H9 (cell line): ENCODE measurements around the gene KIF5C. TPM values are rescaled to one million over a fixed set of nuclear protein-coding genes. Genes with fewer than 3 reads are reported as not detected.
A peak's percentile ranks its signal among the peaks of the same experiment; 100 is the strongest.

Experiments used
- DNase-seq: peaks from one replicate; pipeline ENCODE4 v3.0.0-alpha.2; 2017
- H2AFZ ChIP-seq: one replicate; pipeline ENCODE4 v1.6.1; 2013; ENCODE audit warnings: mild to moderate bottlenecking, low read length, control low read depth, moderate library complexity
- H2AK5ac ChIP-seq: 2 replicates; pipeline ENCODE4 v1.6.1; 2013; ENCODE audit warnings: low read length, control low read depth, mixed read lengths; ENCODE audit not compliant: insufficient read length
- H2BK120ac ChIP-seq: one replicate; pipeline ENCODE4 v1.6.1; 2013; ENCODE audit warnings: low read depth, mild to moderate bottlenecking, low read length, control low read depth, inconsistent platforms; ENCODE audit not compliant: poor library complexity, severe bottlenecking
- H2BK12ac ChIP-seq: 2 replicates; pipeline ENCODE4 v1.6.1; 2013; ENCODE audit warnings: low read length, control low read depth, mixed read lengths, low read depth; ENCODE audit not compliant: insufficient read length
- H2BK15ac ChIP-seq: 2 replicates; pipeline ENCODE4 v1.6.1; 2013; ENCODE audit warnings: low read depth, low read length, control low read depth
- H2BK20ac ChIP-seq: one replicate; pipeline ENCODE4 v1.6.1; 2013; ENCODE audit warnings: low read depth, mild to moderate bottlenecking, low read length, control low read depth, inconsistent platforms; ENCODE audit not compliant: poor library complexity, severe bottlenecking
- H2BK5ac ChIP-seq: 2 replicates; pipeline ENCODE4 v1.6.1; 2013; ENCODE audit warnings: low read length, control low read depth, mixed read lengths; ENCODE audit not compliant: insufficient read length
- H3K14ac ChIP-seq: 2 replicates; pipeline ENCODE4 v1.6.1; 2013; ENCODE audit warnings: low read length, control low read depth; ENCODE audit not compliant: insufficient read depth
- H3K18ac ChIP-seq: 2 replicates; pipeline ENCODE4 v1.6.1; 2013; ENCODE audit warnings: low read depth, mild to moderate bottlenecking, mixed read lengths, low read length, control low read depth; ENCODE audit not compliant: insufficient read length
- H3K23ac ChIP-seq: 2 replicates; pipeline ENCODE4 v1.6.1; 2013; ENCODE audit warnings: low read length, control low read depth, mixed read lengths, low read depth; ENCODE audit not compliant: insufficient read length
- H3K23me2 ChIP-seq: 2 replicates; pipeline ENCODE4 v1.6.1; 2013; ENCODE audit warnings: low read depth, mild to moderate bottlenecking, mixed read lengths, low read length, control low read depth; ENCODE audit not compliant: insufficient read length, poor library complexity, severe bottlenecking
- H3K27ac ChIP-seq: 2 replicates; pipeline ENCODE4 v1.5.1; 2013; ENCODE audit warnings: low read length, control low read depth, mixed read lengths, low read depth; ENCODE audit not compliant: insufficient read length
- H3K27me3 ChIP-seq: 2 replicates; pipeline ENCODE4 v1.6.1; 2013; ENCODE audit warnings: low read length, control low read depth, inconsistent platforms; ENCODE audit not compliant: insufficient read depth
- H3K4ac ChIP-seq: 2 replicates; pipeline ENCODE4 v1.6.1; 2013; ENCODE audit warnings: low read depth, mild to moderate bottlenecking, control low read depth, inconsistent platforms, low read length, moderate library complexity
- H3K4me1 ChIP-seq: 2 replicates; pipeline ENCODE4 v1.6.1; 2013; ENCODE audit warnings: low read length, control low read depth, inconsistent platforms; ENCODE audit not compliant: insufficient read depth
- H3K4me2 ChIP-seq: 2 replicates; pipeline ENCODE4 v1.6.1; 2013; ENCODE audit warnings: low read length, control low read depth, mixed read lengths; ENCODE audit not compliant: insufficient read length, insufficient read depth
- H3K56ac ChIP-seq: 2 replicates; pipeline ENCODE4 v1.6.1; 2013; ENCODE audit warnings: low read depth, mild to moderate bottlenecking, mixed read lengths, low read length, control low read depth; ENCODE audit not compliant: insufficient read length
- H3K79me1 ChIP-seq: 2 replicates; pipeline ENCODE4 v1.6.1; 2013; ENCODE audit warnings: low read depth, mild to moderate bottlenecking, moderate library complexity, low read length, control low read depth, inconsistent platforms; ENCODE audit not compliant: insufficient read depth, poor library complexity, severe bottlenecking
- H3K79me2 ChIP-seq: 2 replicates; pipeline ENCODE4 v1.6.1; 2013; ENCODE audit warnings: low read length, control low read depth, inconsistent platforms; ENCODE audit not compliant: insufficient read depth
- H3K9ac ChIP-seq: 2 replicates; pipeline ENCODE4 v1.6.1; 2013; ENCODE audit warnings: low read length, control low read depth, mixed read lengths; ENCODE audit not compliant: insufficient read length; ENCODE audit errors: extremely low read depth
- H3K9me3 ChIP-seq: one replicate; pipeline ENCODE4 v1.6.1; 2013; ENCODE audit warnings: low read depth, low read length, inconsistent platforms; ENCODE audit not compliant: control insufficient read depth
- H3T11ph ChIP-seq: one replicate; pipeline ENCODE4 v1.6.1; 2013; ENCODE audit warnings: mild to moderate bottlenecking, low read length, control low read depth, inconsistent platforms
- H4K20me1 ChIP-seq: one replicate; pipeline ENCODE4 v1.6.1; 2013; ENCODE audit not compliant: control insufficient read depth, insufficient read length, insufficient read depth
- H4K5ac ChIP-seq: 2 replicates; pipeline ENCODE4 v1.6.1; 2013; ENCODE audit warnings: low read depth, mild to moderate bottlenecking, mixed read lengths, low read length, control low read depth; ENCODE audit not compliant: insufficient read length
- H4K8ac ChIP-seq: replicated peaks from 2 replicates; pipeline ENCODE4 v1.6.1; 2013; ENCODE audit warnings: low read length, control low read depth, mixed read lengths, low read depth; ENCODE audit not compliant: insufficient read length
- H4K91ac ChIP-seq: 2 replicates; pipeline ENCODE4 v1.6.1; 2013; ENCODE audit warnings: low read depth, mild to moderate bottlenecking, moderate library complexity, mixed read lengths, low read length, control low read depth; ENCODE audit not compliant: insufficient read length
- H3K27ac Mint-ChIP-seq, 3 experiments: 2 replicates in 2 of 3; 3 replicates in 1 of 3; pipeline ENCODE4 v1.8.0; 2020 to 2021; ENCODE audit warnings: mixed read lengths in 3 of 3, mild to moderate bottlenecking in 1 of 3, moderate library complexity in 1 of 3
- H3K27me3 Mint-ChIP-seq: 2 replicates; pipeline ENCODE4 v1.8.0; 2021; ENCODE audit warnings: low read depth, mild to moderate bottlenecking, moderate library complexity, mixed read lengths
- H3K36me3 Mint-ChIP-seq, 3 experiments: 2 replicates in 2 of 3; 3 replicates in 1 of 3; pipeline ENCODE4 v1.8.0; 2020 to 2021; ENCODE audit warnings: low read depth in 3 of 3, mixed read lengths in 3 of 3; ENCODE audit not compliant: insufficient read depth in 1 of 3
- H3K4me1 Mint-ChIP-seq, 2 experiments: 2 replicates each; pipeline ENCODE4 v1.8.0; 2020; ENCODE audit warnings: mixed read lengths in 2 of 2
- H3K4me3 Mint-ChIP-seq, 2 experiments: 2 replicates in 1 of 2; 3 replicates in 1 of 2; pipeline ENCODE4 v1.8.0; 2020 to 2021; ENCODE audit warnings: mild to moderate bottlenecking in 2 of 2, mixed read lengths in 2 of 2, moderate library complexity in 1 of 2
- H3K9me3 Mint-ChIP-seq, 2 experiments: 2 replicates in 1 of 2; 3 replicates in 1 of 2; pipeline ENCODE4 v1.8.0; 2020; ENCODE audit warnings: mild to moderate bottlenecking in 2 of 2, mixed read lengths in 2 of 2, moderate library complexity in 1 of 2
- WGBS: extraction: QIAGEN DNeasy Blood & Tissue Kit; methylation state at CpG from one replicate; pipeline ENCODE4 v1.1.7; 2013; ENCODE audit warnings: missing lambda C conversion rate, low lambda C conversion rate, mixed read lengths; ENCODE audit not compliant: insufficient read length; ENCODE audit errors: extremely low coverage; 5-methylcytosine and 5-hydroxymethylcytosine counted together
- total RNA-seq: library from RNA; stranded (reverse); gene quantifications from 2 replicates; pipeline ENCODE4 v1.2.1, GENCODE V29; 2021
- TF ChIP-seq, protein P1 (sequence below): fragments of 200-600 bp; sonication (generic); conservative IDR thresholded peaks from 3 replicates; pipeline ENCODE4 v1.8.0; 2021; ENCODE audit warnings: antibody characterized with exemption, mild to moderate bottlenecking

KIF5C gene
- total RNA-seq, 1 experiment from 2014 or later: 52.9 TPM

DNA sequence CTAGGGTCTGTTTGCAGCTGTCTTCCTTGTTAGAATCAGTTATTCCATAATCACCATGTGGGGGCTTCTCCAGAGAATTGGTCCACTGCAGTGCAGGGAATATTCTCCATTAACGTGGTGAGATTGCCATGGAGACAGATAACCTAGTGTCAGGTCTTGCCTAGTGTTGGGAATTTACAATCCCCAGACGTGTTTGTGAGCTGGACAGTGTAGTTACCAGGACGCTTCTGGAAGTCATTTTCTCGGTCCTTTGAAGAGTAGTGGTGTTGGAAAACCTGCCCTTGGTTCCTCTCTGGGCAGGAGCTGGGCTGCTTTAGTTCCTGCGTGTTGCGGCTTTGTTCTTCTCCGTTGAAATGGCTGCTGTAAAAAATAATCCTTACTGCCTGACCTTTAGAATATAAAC is 94.6 kb downstream of the KIF5C start:
- H3K27ac Mint-ChIP-seq: peak overlapping the region in 1 of 3 experiments; percentile 75; a peak in 1 of 7 replicates
- H2BK5ac ChIP-seq: no peak overlapping the region
- no peak overlapping the region for H3K4me2 ChIP-seq
- no peak overlapping the region for H2AFZ ChIP-seq
- peaks cover 40 to 47% of the 10 kb centered on the region in 2 experiments for H3K4me1 Mint-ChIP-seq
- no peak overlapping the region for H3K18ac ChIP-seq
- no peak overlapping the region for H3K27ac ChIP-seq
- H3K4ac ChIP-seq: no peak overlapping the region
- no peaks in the 10 kb centered on the region for H3K23me2 ChIP-seq
- peaks cover 6 to 26% (median 24%) of the 10 kb centered on the region in 3 experiments for H3K36me3 Mint-ChIP-seq
- H3K56ac ChIP-seq: no peak overlapping the region
- H3K79me2 ChIP-seq: no peaks in the 10 kb centered on the region
- no peaks in the 10 kb centered on the region for H4K20me1 ChIP-seq
- H3K4me1 ChIP-seq: peaks cover 7% of the 10 kb centered on the region
- H3K79me1 ChIP-seq: no peaks in the 10 kb centered on the region
- H3K23ac ChIP-seq: no peak overlapping the region
- no peak overlapping the region for H4K91ac ChIP-seq
- WGBS: no CpG with 5 or more reads among the region's 7 CpGs
- H3K9me3 ChIP-seq: no peaks in the 10 kb centered on the region
- H2BK12ac ChIP-seq: no peak overlapping the region
- H3K9ac ChIP-seq: no peak overlapping the region
- no peak overlapping the region for H2BK15ac ChIP-seq
- H4K8ac ChIP-seq: no peak overlapping the region
- no peak overlapping the region for H3K4me3 Mint-ChIP-seq
- H3K27me3 ChIP-seq: no peaks in the 10 kb centered on the region
- H2BK120ac ChIP-seq: no peak overlapping the region
- no peaks in the 10 kb centered on the region for H3K9me3 Mint-ChIP-seq
- H4K5ac ChIP-seq: no peak overlapping the region
- TF ChIP-seq, protein P1, sequence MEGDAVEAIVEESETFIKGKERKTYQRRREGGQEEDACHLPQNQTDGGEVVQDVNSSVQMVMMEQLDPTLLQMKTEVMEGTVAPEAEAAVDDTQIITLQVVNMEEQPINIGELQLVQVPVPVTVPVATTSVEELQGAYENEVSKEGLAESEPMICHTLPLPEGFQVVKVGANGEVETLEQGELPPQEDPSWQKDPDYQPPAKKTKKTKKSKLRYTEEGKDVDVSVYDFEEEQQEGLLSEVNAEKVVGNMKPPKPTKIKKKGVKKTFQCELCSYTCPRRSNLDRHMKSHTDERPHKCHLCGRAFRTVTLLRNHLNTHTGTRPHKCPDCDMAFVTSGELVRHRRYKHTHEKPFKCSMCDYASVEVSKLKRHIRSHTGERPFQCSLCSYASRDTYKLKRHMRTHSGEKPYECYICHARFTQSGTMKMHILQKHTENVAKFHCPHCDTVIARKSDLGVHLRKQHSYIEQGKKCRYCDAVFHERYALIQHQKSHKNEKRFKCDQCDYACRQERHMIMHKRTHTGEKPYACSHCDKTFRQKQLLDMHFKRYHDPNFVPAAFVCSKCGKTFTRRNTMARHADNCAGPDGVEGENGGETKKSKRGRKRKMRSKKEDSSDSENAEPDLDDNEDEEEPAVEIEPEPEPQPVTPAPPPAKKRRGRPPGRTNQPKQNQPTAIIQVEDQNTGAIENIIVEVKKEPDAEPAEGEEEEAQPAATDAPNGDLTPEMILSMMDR: no peak
- DNase-seq: no peak
- H3T11ph ChIP-seq: no peak overlapping the region
- no peak overlapping the region for H2AK5ac ChIP-seq
- no peak overlapping the region for H3K14ac ChIP-seq
- no peaks in the 10 kb centered on the region for H3K27me3 Mint-ChIP-seq
- H2BK20ac ChIP-seq: no peak overlapping the region
